Aorta (tissue), 4 donors: ENCODE data around the gene KHDC4. TPM values are rescaled to one million over a fixed set of nuclear protein-coding genes. Genes with fewer than 3 reads are reported as not detected.

ENCODE experiments used
- microRNA-seq, 2 donors: library from miRNA; unstranded; fragments of <30 nt; microRNA quantifications; one replicate each; pipeline ENCODE4 v1.2.0, GENCODE V29; 2020
- polyA plus RNA-seq, 2 donors: library from polyadenylated mRNA; stranded (reverse); fragments of 200-250 nt; gene quantifications; one replicate each; pipeline ENCODE4 v1.2.3, GENCODE V29; 2013
- total RNA-seq, 2 donors: library from RNA; stranded (reverse); fragmentation: NEBNext Ultra II Directional; extraction: Animal tissue kit (Norgen Biotek cat#: 25700); gene quantifications; one replicate each; pipeline ENCODE4 v1.2.1, GENCODE V29; 2021
- donor health status: healthy with polysubstance abuse.
- donor health status: Bipolar disorder and iron deficiency.
- donor health status: DM: no; HTN: no; CAD: no.
- donor health status: DM: yes; HTN: yes; CAD: no.

The KHDC4 gene
- total and polyA plus RNA-seq, 4 donors: 6.8 to 60.5 (median 48.2) TPM

Small RNA genes lying within 50 kb of the gene (microRNA-seq; reads per million reads assigned to microRNA genes)
- gene MIR6738: 0 reads per million in 2 donors

Other genes starting within 250 kb of the KHDC4 start
- 10 to 100 TPM; 73.6 to 84.3 TPM for gene YY1AP1, start 245.6 kb downstream of the KHDC4 start, total RNA-seq
- gene YY1AP1, start 245.6 kb downstream of the KHDC4 start, polyA plus RNA-seq: 10 to 100 TPM; 28.0 to 51.3 TPM
- 10 to 100 TPM; 67.5 to 76.7 TPM for gene DAP3, start 245.3 kb downstream of the KHDC4 start, total RNA-seq
- gene DAP3, start 245.3 kb downstream of the KHDC4 start, polyA plus RNA-seq: 10 to 100 TPM; 56.1 to 59.1 TPM
- gene GON4L, start 77.2 kb downstream of the KHDC4 start, total RNA-seq: 10 to 100 TPM; 65.4 to 81.9 TPM
- gene GON4L, start 77.2 kb downstream of the KHDC4 start, polyA plus RNA-seq: 10 to 100 TPM in 1 of 2 donors, 1 to 10 TPM in 1; 6.4 to 43.4 TPM
- 10 to 100 TPM; 42.8 to 49.5 TPM for gene SYT11, start 74.8 kb downstream of the KHDC4 start, total RNA-seq
- gene SYT11, start 74.8 kb downstream of the KHDC4 start, polyA plus RNA-seq: 10 to 100 TPM; 12.1 to 23.6 TPM
- 10 to 100 TPM; 49.6 to 49.9 TPM for gene RIT1, start 23.1 kb downstream of the KHDC4 start, total RNA-seq
- gene RIT1, start 23.1 kb downstream of the KHDC4 start, polyA plus RNA-seq: 10 to 100 TPM; 16.4 to 19.0 TPM
- gene RXFP4, start 7.2 kb upstream of the KHDC4 start, total RNA-seq: not detected
- gene RXFP4, start 7.2 kb upstream of the KHDC4 start, polyA plus RNA-seq: not detected
- gene ARHGEF2, start 44.1 kb upstream of the KHDC4 start, total RNA-seq: 100 to 1,000 TPM; 175 to 217 TPM
- 10 to 100 TPM; 58.3 to 58.9 TPM for gene ARHGEF2, start 44.1 kb upstream of the KHDC4 start, polyA plus RNA-seq
- 100 to 1,000 TPM; 151 to 152 TPM for gene SSR2, start 86.5 kb upstream of the KHDC4 start, total RNA-seq
- gene SSR2, start 86.5 kb upstream of the KHDC4 start, polyA plus RNA-seq: 100 to 1,000 TPM; 232 to 245 TPM
- gene UBQLN4, start 119.4 kb upstream of the KHDC4 start, total RNA-seq: 10 to 100 TPM; 23.8 to 25.7 TPM
- 10 to 100 TPM; 14.5 to 16.0 TPM for gene UBQLN4, start 119.4 kb upstream of the KHDC4 start, polyA plus RNA-seq
- 10 to 100 TPM; 31.6 to 41.2 TPM for gene LAMTOR2, start 120.4 kb upstream of the KHDC4 start, total RNA-seq
- gene LAMTOR2, start 120.4 kb upstream of the KHDC4 start, polyA plus RNA-seq: 100 to 1,000 TPM in 1 of 2 donors, 10 to 100 TPM in 1; 78.3 to 129 TPM
- not detected for gene RAB25, start 126.7 kb upstream of the KHDC4 start, total RNA-seq
- 10 to 100 TPM in 1 of 2 donors, 1 to 10 TPM in 1; 1.5 to 32.4 TPM for gene RAB25, start 126.7 kb upstream of the KHDC4 start, polyA plus RNA-seq
- 1 to 10 TPM; 1.2 to 1.6 TPM for gene MEX3A, start 148.1 kb upstream of the KHDC4 start, total RNA-seq
- gene MEX3A, start 148.1 kb upstream of the KHDC4 start, polyA plus RNA-seq: under 1 TPM; 0.03 to 0.13 TPM
- 1,000 to 10,000 TPM in 1 of 2 donors, 100 to 1,000 TPM in 1; 497 to 1,067 TPM for gene LMNA, start 180.3 kb upstream of the KHDC4 start, total RNA-seq
- gene LMNA, start 180.3 kb upstream of the KHDC4 start, polyA plus RNA-seq: 100 to 1,000 TPM in 1 of 2 donors, 10 to 100 TPM in 1; 94.3 to 378 TPM
- gene SEMA4A, start 219.2 kb upstream of the KHDC4 start, total RNA-seq: 10 to 100 TPM in 1 of 2 donors, 1 to 10 TPM in 1; 8.9 to 20.0 TPM
- gene SEMA4A, start 219.2 kb upstream of the KHDC4 start, polyA plus RNA-seq: 1 to 10 TPM; 3.0 to 4.7 TPM